ENCODE measurements around the gene CCDC148.
"Not testable (repeated sequence)": the region's sequence is repeated elsewhere in the genome, so short reads cannot be mapped to it uniquely, and the experiment has no call there.

Gene CCDC148

DNA sequence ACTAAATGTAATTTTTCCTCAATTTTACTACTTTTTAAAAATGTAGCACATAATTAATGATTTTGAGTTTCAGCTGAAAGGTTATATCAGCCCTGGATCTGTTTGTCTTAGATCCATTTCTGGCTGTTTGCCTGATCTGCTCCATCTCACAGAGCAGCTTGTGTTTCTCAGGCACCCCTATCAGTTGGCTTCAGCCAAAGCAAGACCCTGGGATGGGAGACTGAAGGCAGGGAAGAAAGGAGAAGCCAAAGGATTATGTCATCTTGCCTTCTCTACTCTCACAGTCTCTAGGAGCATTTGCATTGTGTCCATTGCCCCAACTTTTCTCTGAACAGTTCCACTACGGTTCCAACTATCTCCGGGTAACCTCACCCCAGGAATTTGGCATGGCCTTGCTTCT is 110.5 kb downstream of the CCDC148 start:
- Histone ChIP-seq H4K20me1 (ENCODE audit: low read depth, low read length) (no peaks in the 10 kb centered on the region), H3K4me3 (ENCODE audit: insufficient read depth, low read length, poor library complexity, severe bottlenecking) (no peak overlapping the region), H3K9ac (ENCODE audit: low read length) (no peak overlapping the region), H3K9me3 (ENCODE audit: insufficient read depth, low read length) (no peaks in the 10 kb centered on the region), H3K27me3 (ENCODE audit: low read length) (no peaks in the 10 kb centered on the region), H3K9me2 (replicated peaks; ENCODE audit: insufficient read depth, low read length) (no peaks in the 10 kb centered on the region), H3K27ac (ENCODE audit: low read depth, low read length) (no peak overlapping the region), H3K79me2 (ENCODE audit: insufficient read depth, low read length) (no peaks in the 10 kb centered on the region), H2AFZ (ENCODE audit: low read depth, low read length, severe bottlenecking) (no peak overlapping the region), H3K4me2 (ENCODE audit: low read depth, low read length, poor library complexity, severe bottlenecking) (no peak overlapping the region), H3F3A (ENCODE audit: insufficient read depth) (no peaks in the 10 kb centered on the region), H3K36me3 (ENCODE audit: low read length) (no peaks in the 10 kb centered on the region)
- TF ChIP-seq, protein P1, sequence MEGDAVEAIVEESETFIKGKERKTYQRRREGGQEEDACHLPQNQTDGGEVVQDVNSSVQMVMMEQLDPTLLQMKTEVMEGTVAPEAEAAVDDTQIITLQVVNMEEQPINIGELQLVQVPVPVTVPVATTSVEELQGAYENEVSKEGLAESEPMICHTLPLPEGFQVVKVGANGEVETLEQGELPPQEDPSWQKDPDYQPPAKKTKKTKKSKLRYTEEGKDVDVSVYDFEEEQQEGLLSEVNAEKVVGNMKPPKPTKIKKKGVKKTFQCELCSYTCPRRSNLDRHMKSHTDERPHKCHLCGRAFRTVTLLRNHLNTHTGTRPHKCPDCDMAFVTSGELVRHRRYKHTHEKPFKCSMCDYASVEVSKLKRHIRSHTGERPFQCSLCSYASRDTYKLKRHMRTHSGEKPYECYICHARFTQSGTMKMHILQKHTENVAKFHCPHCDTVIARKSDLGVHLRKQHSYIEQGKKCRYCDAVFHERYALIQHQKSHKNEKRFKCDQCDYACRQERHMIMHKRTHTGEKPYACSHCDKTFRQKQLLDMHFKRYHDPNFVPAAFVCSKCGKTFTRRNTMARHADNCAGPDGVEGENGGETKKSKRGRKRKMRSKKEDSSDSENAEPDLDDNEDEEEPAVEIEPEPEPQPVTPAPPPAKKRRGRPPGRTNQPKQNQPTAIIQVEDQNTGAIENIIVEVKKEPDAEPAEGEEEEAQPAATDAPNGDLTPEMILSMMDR (IDR thresholded peaks at IDR 0.05; ENCODE audit: insufficient read depth, low read length, poor library complexity, severe bottlenecking): no peak
- TF ChIP-seq EZH2phosphoT487 (conservative IDR thresholded peaks at IDR 0.05; ENCODE audit: low read length): no peak

DNA sequence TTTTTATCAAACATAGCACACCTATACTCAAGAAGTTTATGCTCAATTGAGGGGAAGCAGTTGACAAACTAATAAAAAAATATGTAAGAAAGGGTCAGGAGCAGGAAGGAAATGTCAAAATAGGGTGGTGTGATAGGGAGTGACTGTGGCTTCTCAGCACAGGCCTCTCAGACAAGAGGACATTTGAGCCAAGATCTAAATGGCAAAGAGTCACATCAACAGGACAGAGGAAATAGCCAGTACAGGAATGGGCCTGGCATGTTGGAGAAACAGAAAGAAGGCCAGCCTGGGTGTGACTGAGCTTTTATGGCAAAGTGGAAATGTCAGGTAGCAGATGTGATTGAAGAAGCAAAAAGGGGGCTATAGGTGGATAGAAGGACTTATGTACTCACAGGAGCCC is 117.0 kb downstream of the CCDC148 start:
- Histone ChIP-seq H3K9ac (ENCODE audit: low read length) (no peak overlapping the region), H3K9me2 (replicated peaks; ENCODE audit: insufficient read depth, low read length) (no peaks in the 10 kb centered on the region), H4K20me1 (ENCODE audit: low read depth, low read length) (no peaks in the 10 kb centered on the region), H3K27me3 (ENCODE audit: low read length) (no peaks in the 10 kb centered on the region), H3F3A (ENCODE audit: insufficient read depth) (no peaks in the 10 kb centered on the region), H3K9me3 (ENCODE audit: insufficient read depth, low read length) (no peaks in the 10 kb centered on the region), H3K4me2 (ENCODE audit: low read depth, low read length, poor library complexity, severe bottlenecking) (no peak overlapping the region), H3K36me3 (ENCODE audit: low read length) (no peaks in the 10 kb centered on the region), H2AFZ (ENCODE audit: low read depth, low read length, severe bottlenecking) (no peak overlapping the region), H3K4me3 (ENCODE audit: insufficient read depth, low read length, poor library complexity, severe bottlenecking) (no peak overlapping the region), H3K27ac (ENCODE audit: low read depth, low read length) (no peak overlapping the region), H3K79me2 (ENCODE audit: insufficient read depth, low read length) (no peaks in the 10 kb centered on the region)
- TF ChIP-seq EZH2phosphoT487 (conservative IDR thresholded peaks at IDR 0.05; ENCODE audit: low read length): no peak
- TF ChIP-seq, protein P1 (IDR thresholded peaks at IDR 0.05; ENCODE audit: insufficient read depth, low read length, poor library complexity, severe bottlenecking): no peak

DNA sequence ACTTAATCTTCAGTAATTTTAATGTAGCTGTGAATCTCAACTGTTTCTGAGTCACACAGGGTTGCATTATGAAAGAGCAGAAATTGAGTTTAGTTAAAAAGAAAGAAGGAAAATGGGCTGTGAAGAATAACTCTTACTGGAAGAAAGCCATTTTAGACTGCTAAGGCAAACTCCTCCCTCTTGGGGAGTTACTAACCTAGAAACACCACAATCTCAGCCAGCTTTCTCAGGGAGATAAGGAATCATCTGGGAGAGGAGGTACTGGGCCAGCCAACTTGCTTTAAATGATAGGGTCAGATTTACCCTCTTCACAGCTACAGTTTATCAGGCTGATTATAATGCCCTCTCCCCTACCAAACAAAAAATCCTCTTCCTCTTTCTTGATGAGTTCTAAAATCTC is 119.5 kb downstream of the CCDC148 start:
- Histone ChIP-seq H2AFZ (ENCODE audit: low read depth, low read length, severe bottlenecking) (no peak overlapping the region), H3K9me2 (replicated peaks; ENCODE audit: insufficient read depth, low read length) (no peaks in the 10 kb centered on the region), H3K9ac (ENCODE audit: low read length) (no peak overlapping the region), H3K9me3 (ENCODE audit: insufficient read depth, low read length) (no peaks in the 10 kb centered on the region), H3K4me3 (ENCODE audit: insufficient read depth, low read length, poor library complexity, severe bottlenecking) (no peak overlapping the region), H3K36me3 (ENCODE audit: low read length) (no peaks in the 10 kb centered on the region), H4K20me1 (ENCODE audit: low read depth, low read length) (no peaks in the 10 kb centered on the region), H3K27me3 (ENCODE audit: low read length) (no peaks in the 10 kb centered on the region), H3K79me2 (ENCODE audit: insufficient read depth, low read length) (no peaks in the 10 kb centered on the region), H3K4me2 (ENCODE audit: low read depth, low read length, poor library complexity, severe bottlenecking) (no peak overlapping the region), H3F3A (ENCODE audit: insufficient read depth) (no peaks in the 10 kb centered on the region), H3K27ac (ENCODE audit: low read depth, low read length) (no peak overlapping the region)
- no peak for TF ChIP-seq EZH2phosphoT487 (conservative IDR thresholded peaks at IDR 0.05; ENCODE audit: low read length)
- TF ChIP-seq, protein P1 (IDR thresholded peaks at IDR 0.05; ENCODE audit: insufficient read depth, low read length, poor library complexity, severe bottlenecking): no peak

DNA sequence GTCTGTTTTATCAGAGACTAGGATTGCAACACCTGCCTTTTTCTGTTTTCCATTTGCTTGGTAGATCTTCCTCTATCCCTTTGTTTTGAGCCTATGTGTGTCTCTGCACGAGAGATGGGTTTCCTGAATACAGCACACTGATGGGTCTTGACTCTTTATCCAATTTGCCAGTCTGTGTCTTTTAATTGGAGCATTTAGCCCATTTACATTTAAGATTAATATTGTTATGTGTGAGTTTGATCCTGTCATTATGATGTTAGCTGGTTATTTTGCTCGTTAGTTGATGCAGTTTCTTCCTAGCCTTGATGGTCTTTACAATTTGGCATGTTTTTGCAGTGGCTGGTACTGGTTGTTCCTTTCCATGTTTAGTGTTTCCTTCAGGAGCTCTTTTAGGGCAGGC is 124.8 kb downstream of the CCDC148 start:
- not testable (repeated sequence) for H3K79me2 ChIP-seq (ENCODE audit: insufficient read depth, low read length); H2AFZ ChIP-seq (ENCODE audit: low read depth, low read length, severe bottlenecking); H3K27ac ChIP-seq (ENCODE audit: low read depth, low read length); H3K9me3 ChIP-seq (ENCODE audit: insufficient read depth, low read length); H3F3A ChIP-seq (ENCODE audit: insufficient read depth); H4K20me1 ChIP-seq (ENCODE audit: low read depth, low read length); H3K9me2 ChIP-seq (replicated peaks; ENCODE audit: insufficient read depth, low read length); H3K4me2 ChIP-seq (ENCODE audit: low read depth, low read length, poor library complexity, severe bottlenecking); H3K9ac ChIP-seq (ENCODE audit: low read length); H3K27me3 ChIP-seq (ENCODE audit: low read length); H3K4me3 ChIP-seq (ENCODE audit: insufficient read depth, low read length, poor library complexity, severe bottlenecking); H3K36me3 ChIP-seq (ENCODE audit: low read length)
